Activated CD4-positive, alpha-beta T cell treated with anti-CD3 and anti-CD28 coated beads for 1 hour (primary cell): ENCODE data around the gene PCSK6.
"Not testable (repeated sequence)": the region's sequence is repeated elsewhere in the genome, so short reads cannot be mapped to it uniquely, and the experiment has no call there.

Experiments used
- DNase-seq: peaks from one replicate; pipeline ENCODE4 v3.0.0-alpha.2; 2020

Gene PCSK6

GRCh38 chr15:101373577-101373976, 115.9 kb downstream of the PCSK6 start:
- no peak for DNase-seq

GRCh38 chr15:101372960-101373525, 116.5 kb downstream of the PCSK6 start:
- no peak for DNase-seq

GRCh38 chr15:101372149-101372577, 117.3 kb downstream of the PCSK6 start:
- no peak for DNase-seq

- no peak for DNase-seq
Observed at GRCh38 chr15:101371519-101371918, 118.0 kb downstream of the PCSK6 start.

GRCh38 chr15:101371081-101371480, 118.4 kb downstream of the PCSK6 start:
- no peak for DNase-seq

- no peak for DNase-seq
Observed at GRCh38 chr15:101370330-101371024, 119.0 kb downstream of the PCSK6 start.

GRCh38 chr15:101369676-101370075, 119.8 kb downstream of the PCSK6 start:
- DNase-seq: no peak

- DNase-seq: no peak
Observed at GRCh38 chr15:101368861-101369642, 120.5 kb downstream of the PCSK6 start.

- no peak for DNase-seq
Observed at GRCh38 chr15:101368086-101368780, 121.3 kb downstream of the PCSK6 start.

- no peak for DNase-seq
Observed at GRCh38 chr15:101366853-101367252, 122.7 kb downstream of the PCSK6 start.

- DNase-seq: no peak
Observed at GRCh38 chr15:101362986-101363566, 126.4 kb downstream of the PCSK6 start.

GRCh38 chr15:101362359-101362758, 127.1 kb downstream of the PCSK6 start:
- DNase-seq: no peak

- no peak for DNase-seq
Observed at GRCh38 chr15:101361418-101361817, 128.1 kb downstream of the PCSK6 start.

- no peak for DNase-seq
Observed at GRCh38 chr15:101359365-101359947, 130.1 kb downstream of the PCSK6 start.

- DNase-seq: no peak
Observed at GRCh38 chr15:101358895-101359294, 130.6 kb downstream of the PCSK6 start.

GRCh38 chr15:101357885-101358284, 131.6 kb downstream of the PCSK6 start:
- DNase-seq: no peak

- no peak for DNase-seq
Observed at GRCh38 chr15:101357333-101357732, 132.2 kb downstream of the PCSK6 start.

GRCh38 chr15:101356512-101357172, 132.9 kb downstream of the PCSK6 start:
- not testable (repeated sequence) for DNase-seq

GRCh38 chr15:101355678-101356464, 133.6 kb downstream of the PCSK6 start:
- DNase-seq: no peak

- DNase-seq: no peak
Observed at GRCh38 chr15:101354891-101355623, 134.4 kb downstream of the PCSK6 start.
